ENCODE data around the gene DCST2. TPM values are rescaled to one million over a fixed set of nuclear protein-coding genes. Genes with fewer than 3 reads are reported as not detected.

The DCST2 gene
- total and polyA plus RNA-seq, 2 of the 8 experiments (the other 6 are each of a cell fraction or from before 2014, with no cell fraction given), result 0.43 to 2.1 TPM

GRCh38 chr1:155060736-155061135 is 27.2 kb upstream of the DCST2 start:
- Histone ChIP-seq H2AK5ac (ENCODE audit: low read depth, low read length) (no peak overlapping the region), H3K36me3 (ENCODE audit: control insufficient read depth in 2 of 4, insufficient read depth in 4 of 4, low read length in 3 of 4) (peaks cover 0 to 3% (median 0%) of the 10 kb centered on the region in 4 experiments; a peak in 2 of 8 replicates), H3K23me2 (ENCODE audit: low read depth, low read length) (peaks cover 15% of the 10 kb centered on the region), H2BK120ac (replicated peaks; ENCODE audit: low read depth, low read length) (no peak overlapping the region), H2AFZ (ENCODE audit: low read length) (no peak overlapping the region), H3K18ac (ENCODE audit: extremely low read depth, low read length) (no peak overlapping the region), H2BK12ac (ENCODE audit: low read depth, low read length) (no peak overlapping the region), H3K79me2 (ENCODE audit: control insufficient read depth in 1 of 2, insufficient read depth in 2 of 2, low read length in 2 of 2) (peaks cover 0 to 10% of the 10 kb centered on the region in 2 experiments; a peak in 2 of 4 replicates), H4K5ac (ENCODE audit: insufficient read length, low read depth, low read length) (no peak overlapping the region), H3K4ac (replicated peaks; ENCODE audit: insufficient read length, low read depth, low read length) (no peak overlapping the region), H4K20me1 (replicated peaks in 1 of 2; ENCODE audit: control insufficient read depth in 1 of 2, insufficient read depth in 2 of 2, low read length in 2 of 2) (peaks cover 0 to 7% of the 10 kb centered on the region in 2 experiments), H3K27me3 (replicated peaks in 1 of 4; ENCODE audit: control insufficient read depth in 3 of 4, extremely low read depth in 1 of 4, insufficient read depth in 3 of 4, low read length in 3 of 4) (peaks cover 0 to 4% (median 1%) of the 10 kb centered on the region in 4 experiments; a peak in 2 of 7 replicates), H2BK5ac (ENCODE audit: low read depth, low read length) (0 out of 2 replicates have a peak overlapping the region, but pooled peaks have one; percentile 28), H4K91ac (replicated peaks; ENCODE audit: insufficient read length, low read length) (no peak overlapping the region), H3K4me1 (replicated peaks in 1 of 4; ENCODE audit: control insufficient read depth in 3 of 4, insufficient read depth in 4 of 4, low read length in 3 of 4) (peaks cover 0 to 17% (median 6%) of the 10 kb centered on the region in 4 experiments; a peak in 5 of 7 replicates), H3K27ac (ENCODE audit: low read depth, low read length) (no peak overlapping the region), H2BK20ac (ENCODE audit: low read length) (no peak overlapping the region), H3K14ac (ENCODE audit: insufficient read length) (no peak overlapping the region), H3K4me2 (ENCODE audit: insufficient read depth in 1 of 2, low read depth in 2 of 2, low read length in 2 of 2) (no peak overlapping the region), H3K9me3 (ENCODE audit: insufficient read depth in 2 of 2, low read depth in 1 of 2, low read length in 1 of 2) (no peaks in the 10 kb centered on the region), H3K23ac (ENCODE audit: insufficient read length) (no peak overlapping the region), H4K8ac (ENCODE audit: extremely low read depth, insufficient read depth, low read length) (no peak overlapping the region), H3K56ac (replicated peaks; ENCODE audit: insufficient read length, low read depth, low read length) (no peak overlapping the region), H2BK15ac (ENCODE audit: low read length) (no peak overlapping the region), H3K4me3 (ENCODE audit: extremely low read depth in 1 of 4, insufficient read depth in 2 of 4, low read depth in 3 of 4, low read length in 4 of 4) (no peak overlapping the region), H3K9ac (replicated peaks in 1 of 4; ENCODE audit: extremely low read depth in 1 of 4, low read depth in 3 of 4, low read length in 3 of 4) (no peak overlapping the region), H3K79me1 (ENCODE audit: low read depth, low read length) (no peaks in the 10 kb centered on the region)
- DNase-seq (ENCODE audit: low read depth in 1 of 2, low spot score in 2 of 2) (no peak), FAIRE-seq (no peak)
- ChIA-PET POLR2A (ENCODE audit: partially characterized antibody) (interaction anchor here (0.8 to 4.6 kb wide), 10 partner anchors 8 to 124 kb away, joined by 3 to 21 read pairs (median 4); partner anchors contain the start of genes ADAM15, FLAD1, LENEP and PMVK), CTCF (ENCODE audit: partially characterized antibody) (interaction anchor here (0.6 to 33.9 kb wide), 28 partner anchors 4 to 195 kb away, joined by 3 to 907 read pairs (median 7); partner anchors contain the start of genes ADAM15, DCST1, DCST2 and EFNA3)
- 88% methylated on average over 8 of the region's 8 CpGs; no CpG with 5 or more reads in 1 of the 2 experiments for WGBS, 2 experiments (ENCODE audit: extremely low coverage in 1 of 2, insufficient coverage in 1 of 2, insufficient read length in 1 of 2, insufficient replicate concordance in 2 of 2, low coverage in 1 of 2, low lambda C conversion rate in 2 of 2, missing lambda C conversion rate in 1 of 2)
- no peak for TF ChIP-seq POU5F1 (IDR thresholded peaks at IDR 0.05; ENCODE audit: low read depth, low read length)
- TF ChIP-seq YY1 (IDR thresholded peaks at IDR 0.05; ENCODE audit: low read depth, low read length), result no peak
- TF ChIP-seq SAP30 (IDR thresholded peaks at IDR 0.05; ENCODE audit: insufficient read depth, insufficient replicate concordance, low read length), result no peak
- TF ChIP-seq GABPA (IDR thresholded peaks at IDR 0.05; ENCODE audit: borderline replicate concordance, insufficient read depth, low read length), result no peak
- no peak for TF ChIP-seq POLR2AphosphoS5 (IDR thresholded peaks at IDR 0.05; ENCODE audit: low read depth, low read length)
- TF ChIP-seq, protein P1, sequence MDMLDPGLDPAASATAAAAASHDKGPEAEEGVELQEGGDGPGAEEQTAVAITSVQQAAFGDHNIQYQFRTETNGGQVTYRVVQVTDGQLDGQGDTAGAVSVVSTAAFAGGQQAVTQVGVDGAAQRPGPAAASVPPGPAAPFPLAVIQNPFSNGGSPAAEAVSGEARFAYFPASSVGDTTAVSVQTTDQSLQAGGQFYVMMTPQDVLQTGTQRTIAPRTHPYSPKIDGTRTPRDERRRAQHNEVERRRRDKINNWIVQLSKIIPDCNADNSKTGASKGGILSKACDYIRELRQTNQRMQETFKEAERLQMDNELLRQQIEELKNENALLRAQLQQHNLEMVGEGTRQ (IDR thresholded peaks at IDR 0.05; ENCODE audit: low read length), result no peak
- TF ChIP-seq KDM1A (IDR thresholded peaks at IDR 0.05; ENCODE audit: borderline replicate concordance, low read length), result no peak
- TF ChIP-seq TEAD4 (IDR thresholded peaks at IDR 0.05; ENCODE audit: low read depth, low read length), result no peak
- no peak for TF ChIP-seq ZNF274 (IDR thresholded peaks at IDR 0.05; ENCODE audit: borderline replicate concordance, extremely low read depth, low read length)
- no peak for TF ChIP-seq EZH2 (IDR thresholded peaks at IDR 0.05; ENCODE audit: low read depth, low read length, severe bottlenecking)
- no peak for TF ChIP-seq BRCA1 (IDR thresholded peaks at IDR 0.05; ENCODE audit: low read depth, low read length)

Measured in H1 (cell line).